Measurements from ENCODE around the gene TNFSF12.

TNFSF12 gene

GRCh38 chr17:7572588-7573323, 23.9 kb downstream of the TNFSF12 start:
- DNase-seq = peak; percentile 100

GRCh38 chr17:7573324-7574080, 24.6 kb downstream of the TNFSF12 start:
- peak; percentile 94 for DNase-seq

GRCh38 chr17:7574176-7574953, 25.5 kb downstream of the TNFSF12 start:
- peak; percentile 36 for DNase-seq

- peak; percentile 22 for DNase-seq
Measured at GRCh38 chr17:7575481-7575883, 26.6 kb downstream of the TNFSF12 start.

GRCh38 chr17:7575959-7576358, 27.1 kb downstream of the TNFSF12 start:
- no peak for DNase-seq

- no peak for DNase-seq
Measured at GRCh38 chr17:7576432-7576937, 27.6 kb downstream of the TNFSF12 start.

GRCh38 chr17:7577327-7578199, 28.7 kb downstream of the TNFSF12 start:
- no peak for DNase-seq

- peak; percentile 98 for DNase-seq
Measured at GRCh38 chr17:7579001-7579833, 30.4 kb downstream of the TNFSF12 start, which contains the start of gene CD68. Gene CD68, plus strand, starts transcription at chr17:7579638. Its CDS starts 40 bp downstream, at chr17:7579678.

- peak; percentile 61 for DNase-seq
Measured at GRCh38 chr17:7579834-7580603, 31.2 kb downstream of the TNFSF12 start.

GRCh38 chr17:7580604-7581575, 32.0 kb downstream of the TNFSF12 start:
- DNase-seq = peak; percentile 53

GRCh38 chr17:7582396-7583252, 33.8 kb downstream of the TNFSF12 start:
- no peak for DNase-seq

GRCh38 chr17:7583253-7584109, 34.6 kb downstream of the TNFSF12 start, which contains the start of gene MPDU1:
Gene MPDU1, plus strand, starts transcription at chr17:7583852. Its CDS starts 11 bp downstream, at chr17:7583863.
- peak; percentile 98 for DNase-seq

GRCh38 chr17:7586673-7587419, 38.0 kb downstream of the TNFSF12 start:
- no peak for DNase-seq

- no peak for DNase-seq
Measured at GRCh38 chr17:7587420-7588151, 38.7 kb downstream of the TNFSF12 start.

GRCh38 chr17:7588553-7589203, 39.8 kb downstream of the TNFSF12 start:
- no peak for DNase-seq
